Testis (tissue), 3 donors: ENCODE measurements around the gene VANGL2. TPM values are rescaled to one million over a fixed set of nuclear protein-coding genes. Genes with fewer than 3 reads are reported as not detected.

ENCODE experiments used
- DNase-seq: peaks from one replicate; pipeline ENCODE4 v3.0.0-alpha.2; 2019
- H3K27ac ChIP-seq, 2 donors: fragments of 200-600 bp; sonication (generic); one replicate each; pipeline ENCODE4 v1.5.1; 2019
- H3K27me3 ChIP-seq: fragments of 200-600 bp; sonication (generic); one replicate; pipeline ENCODE4 v1.5.1; 2019
- H3K36me3 ChIP-seq: fragments of 200-600 bp; sonication (generic); one replicate; pipeline ENCODE4 v1.5.1; 2017; ENCODE audit warnings: low read depth; ENCODE audit errors: missing control alignments
- H3K4me1 ChIP-seq: fragments of 200-600 bp; sonication (generic); one replicate; pipeline ENCODE4 v1.5.1; 2019
- H3K4me3 ChIP-seq, 2 donors: fragments of 200-600 bp; sonication (generic); one replicate each; pipeline ENCODE4 v1.5.1; 2017 to 2019
- H3K9me3 ChIP-seq: fragments of 200-600 bp; sonication (generic); one replicate; pipeline ENCODE4 v1.5.1; 2017
- CTCF ChIP-seq, 3 experiments: fragments of 450-650 bp in 2 of 3; fragments of 200-600 bp in 1 of 3; sonication (generic) in 1 of 3; IDR thresholded peaks; one replicate each; pipeline ENCODE4 v1.5.1; 2016 to 2019; ENCODE audit warnings: antibody characterized with exemption in 3 of 3, mild to moderate bottlenecking in 2 of 3, moderate library complexity in 1 of 3
- POLR2A ChIP-seq: fragments of 450-650 bp; IDR thresholded peaks from one replicate; pipeline ENCODE4 v1.6.1; 2017; ENCODE audit warnings: antibody characterized with exemption, mild to moderate bottlenecking, moderate library complexity
- WGBS, 2 donors: methylation state at CpG; one replicate each; pipeline ENCODE4 v1.1.5; 2018; 5-methylcytosine and 5-hydroxymethylcytosine counted together
- intact Hi-C: fragments of 100-400 bp; cut with DNase I; formaldehyde crosslinking; loops from one replicate; pipeline ENCODE4 v1.15.1; 2023; ENCODE audit warnings: low total_unique reads
- polyA plus RNA-seq: library from polyadenylated mRNA; stranded (reverse); fragments of 350-450 nt; fragmentation: Illumina TruSeq; extraction: RNeasy Lipid Tissue Mini Kit (QIAGEN cat#74804); gene quantifications from one replicate; pipeline ENCODE4 v1.2.3, GENCODE V29; 2014; ENCODE audit warnings: low read depth, low replicate concordance; ENCODE audit not compliant: insufficient read depth
- small RNA-seq, 2 donors: library from RNA; depleted of rRNA; stranded (forward); fragments of <200 nt; gene quantifications; one replicate each; pipeline ENCODE3, GENCODE V24; 2016
- total RNA-seq, 2 donors: library from RNA; depleted of rRNA; stranded (reverse); fragments of >200 nt; gene quantifications; one replicate each; pipeline ENCODE4 v1.2.3, GENCODE V29; 2016

The VANGL2 gene
- total and polyA plus RNA-seq, 3 donors from 2014 or later: 3.6 to 5.9 (median 3.8) TPM

- no peak for TF ChIP-seq POLR2A
- no peak for TF ChIP-seq CTCF (IDR thresholded peaks at IDR 0.05)
- H3K27ac ChIP-seq: no peak overlapping the region
- no peak overlapping the region for H3K4me3 ChIP-seq
- intact Hi-C loops: no loop called here
- no peaks in the 10 kb centered on the region for H3K9me3 ChIP-seq
- no peaks in the 10 kb centered on the region for H3K36me3 ChIP-seq
- WGBS, 2 donors: 78 to 84% methylated on average over 1 of the region's 1 CpG
- no peaks in the 10 kb centered on the region for H3K27me3 ChIP-seq
- DNase-seq: no peak
- H3K4me1 ChIP-seq: no peaks in the 10 kb centered on the region
Measured at GRCh38 chr1:160474392-160475242, 74.3 kb downstream of the VANGL2 start.

Small RNA genes within 50 kb of the gene (small RNA-seq; reads per million reads assigned to genes)
- gene RNU4-42P: 0 reads per million in 2 donors

Other genes starting within 250 kb of the VANGL2 start
- 10 to 100 TPM; 13.3 to 23.0 TPM for gene ATP1A4, start 249.0 kb upstream of the VANGL2 start, total RNA-seq
- gene ATP1A4, start 249.0 kb upstream of the VANGL2 start, polyA plus RNA-seq: 38.6 TPM
- gene CASQ1, start 210.0 kb upstream of the VANGL2 start, total RNA-seq: 1 to 10 TPM; 3.4 to 5.6 TPM
- gene CASQ1, start 210.0 kb upstream of the VANGL2 start, polyA plus RNA-seq: 10.2 TPM
- 100 to 1,000 TPM; 168 to 229 TPM for gene PEA15, start 195.2 kb upstream of the VANGL2 start, total RNA-seq
- 421 TPM for gene PEA15, start 195.2 kb upstream of the VANGL2 start, polyA plus RNA-seq
- 100 to 1,000 TPM; 233 to 240 TPM for gene DCAF8, start 138.0 kb upstream of the VANGL2 start, total RNA-seq
- 127 TPM for gene DCAF8, start 138.0 kb upstream of the VANGL2 start, polyA plus RNA-seq
- 10 to 100 TPM; 48.5 to 56.6 TPM for gene PEX19, start 115.4 kb upstream of the VANGL2 start, total RNA-seq
- 63.5 TPM for gene PEX19, start 115.4 kb upstream of the VANGL2 start, polyA plus RNA-seq
- 100 to 1,000 TPM; 114 to 123 TPM for gene COPA, start 57.3 kb upstream of the VANGL2 start, total RNA-seq
- gene COPA, start 57.3 kb upstream of the VANGL2 start, polyA plus RNA-seq: 88.9 TPM
- 100 to 1,000 TPM; 109 to 112 TPM for gene NCSTN, start 57.2 kb upstream of the VANGL2 start, total RNA-seq
- gene NCSTN, start 57.2 kb upstream of the VANGL2 start, polyA plus RNA-seq: 115 TPM
- gene NHLH1, start 33.5 kb upstream of the VANGL2 start, total RNA-seq: under 1 TPM; 0.37 to 0.63 TPM
- 0.20 TPM for gene NHLH1, start 33.5 kb upstream of the VANGL2 start, polyA plus RNA-seq
- gene SLAMF6, start 122.7 kb downstream of the VANGL2 start, total RNA-seq: 1 to 10 TPM in 1 of 2 donors, under 1 TPM in 1; 0.68 to 1.6 TPM
- gene SLAMF6, start 122.7 kb downstream of the VANGL2 start, polyA plus RNA-seq: 2.3 TPM
- gene CD84, start 178.9 kb downstream of the VANGL2 start, total RNA-seq: 1 to 10 TPM; 6.4 to 6.9 TPM
- gene CD84, start 178.9 kb downstream of the VANGL2 start, polyA plus RNA-seq: 7.7 TPM
- under 1 TPM; 0.47 to 0.50 TPM for gene SLAMF1, start 246.5 kb downstream of the VANGL2 start, total RNA-seq
- gene SLAMF1, start 246.5 kb downstream of the VANGL2 start, polyA plus RNA-seq: 0.75 TPM